Inferior parietal cortex (tissue), 1 donor: ENCODE measurements around the gene TBC1D22A.
"Not testable (repeated sequence)": the region's sequence is repeated elsewhere in the genome, so short reads cannot be mapped to it uniquely, and the experiment has no call there.

Experiments used
- DNase-seq: peaks from one replicate; pipeline ENCODE4 v3.0.0-alpha.2; 2016; ENCODE audit errors: extremely low spot score

The TBC1D22A gene

GRCh38 chr22:47124451-47124881 lies 362.0 kb downstream of the TBC1D22A start:
- DNase-seq: no peak

- DNase-seq: no peak
Observed at GRCh38 chr22:47124961-47125360, 362.5 kb downstream of the TBC1D22A start.

DNA sequence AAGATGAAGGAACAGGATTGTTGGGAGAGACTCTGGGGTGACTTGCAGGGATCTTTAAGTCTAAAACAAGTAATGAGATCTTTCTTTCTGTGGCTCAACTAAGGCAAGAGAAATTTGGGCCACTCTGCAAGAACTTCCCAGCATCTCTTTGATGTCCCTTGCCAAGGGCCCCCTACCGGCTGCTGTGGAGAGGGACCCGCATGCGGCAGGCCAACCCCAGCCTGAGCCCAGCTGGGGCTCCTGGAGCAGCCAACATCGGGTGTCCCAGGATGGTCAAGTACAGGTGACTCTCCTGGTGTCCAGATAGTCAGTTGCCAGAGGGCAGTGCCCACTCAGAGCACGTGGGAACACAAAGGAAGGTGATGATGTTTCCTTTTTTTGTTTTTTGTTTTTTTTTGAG lies 363.2 kb downstream of the TBC1D22A start:
- no peak for DNase-seq

DNA sequence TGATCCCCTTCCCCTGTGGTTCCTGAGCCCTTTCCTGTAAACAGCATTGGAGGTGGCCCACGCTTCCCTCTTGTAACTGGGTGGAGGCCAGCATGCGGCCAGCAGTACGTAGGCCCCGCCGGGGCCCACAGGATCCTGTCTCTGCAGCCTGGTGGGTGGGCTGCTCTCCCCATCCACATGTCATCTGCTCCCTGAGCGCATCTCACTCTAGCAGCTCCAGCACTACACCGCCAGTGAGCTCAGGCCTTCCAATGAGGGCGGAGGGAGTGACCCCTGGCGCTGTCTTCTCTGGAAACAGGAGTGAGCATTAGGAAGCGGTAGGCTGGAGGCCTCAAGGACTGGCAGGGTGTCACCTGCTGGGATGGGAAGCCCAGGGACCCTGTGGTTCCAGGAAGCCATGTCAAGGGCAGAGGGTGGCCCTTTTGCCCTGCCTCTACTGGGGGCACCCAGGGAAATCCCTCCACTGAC lies 363.9 kb downstream of the TBC1D22A start:
- DNase-seq: no peak

DNA sequence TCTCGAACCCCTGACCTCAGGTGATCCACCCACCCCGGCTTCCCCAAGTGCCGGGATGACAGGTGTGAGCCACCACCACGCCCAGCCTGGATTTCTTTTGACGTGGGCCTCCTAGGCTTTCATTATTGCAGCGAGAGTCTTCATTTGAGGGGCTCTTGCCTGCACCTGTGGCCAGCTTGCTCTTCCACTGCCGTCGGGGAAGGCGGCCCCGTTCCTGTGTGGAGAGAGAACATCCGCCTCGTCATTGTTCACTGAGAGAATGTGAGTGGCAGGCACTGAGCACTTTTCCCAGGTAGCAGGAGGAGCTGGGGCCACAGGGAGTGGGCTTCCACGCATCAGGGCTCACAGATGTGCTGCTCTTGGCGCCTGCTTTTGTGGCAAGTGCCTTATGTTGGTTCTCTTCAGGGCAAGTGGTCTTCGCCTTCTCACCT lies 365.0 kb downstream of the TBC1D22A start:
- DNase-seq: no peak

DNA sequence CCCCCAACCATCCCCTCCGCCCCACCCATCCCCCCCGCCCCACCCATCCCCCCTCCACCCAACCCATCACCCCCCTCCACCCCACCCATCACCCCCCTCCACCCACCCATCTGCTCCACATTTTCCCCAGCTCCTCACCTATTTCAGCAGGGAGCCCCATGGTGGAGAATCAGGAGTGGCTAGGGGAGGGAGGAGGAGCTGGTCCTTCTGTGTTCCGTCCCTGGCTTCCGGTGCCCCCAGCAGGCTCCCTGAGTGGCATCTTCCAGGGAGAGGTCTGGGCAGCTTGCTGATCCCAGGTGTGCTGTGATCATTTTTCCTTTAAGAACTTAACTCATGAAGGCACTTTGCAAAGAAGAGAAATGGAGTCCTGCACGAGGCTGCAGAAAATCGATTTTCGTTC lies 365.8 kb downstream of the TBC1D22A start:
- DNase-seq: no peak

DNA sequence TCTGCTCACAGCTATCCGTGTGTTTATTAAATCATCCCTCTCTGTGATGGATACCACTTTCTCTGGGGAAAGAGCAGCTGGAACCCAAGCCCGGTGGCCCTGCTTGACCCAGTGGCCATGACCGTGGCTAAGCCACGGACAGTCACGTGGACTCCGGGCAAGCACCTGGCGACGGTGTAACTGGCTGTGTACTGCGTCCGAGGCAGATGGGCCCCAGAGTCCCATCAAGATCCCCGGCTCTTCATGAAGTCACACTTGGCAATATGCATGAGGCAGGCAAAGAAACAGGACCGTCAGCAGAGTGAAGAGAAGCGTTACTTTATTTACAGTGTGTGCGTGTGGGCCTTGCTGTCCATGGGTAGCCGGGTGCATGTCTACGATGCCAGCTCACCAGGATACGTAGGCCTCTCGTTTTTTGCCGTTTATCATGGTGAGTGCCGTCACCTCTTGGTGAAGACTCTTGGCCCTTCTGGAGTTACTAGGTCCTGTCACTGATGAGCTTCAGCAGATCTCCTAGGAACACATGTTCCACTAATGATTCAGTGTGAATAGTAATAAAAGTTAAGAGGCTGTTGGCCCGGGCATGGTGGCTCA lies 366.3 kb downstream of the TBC1D22A start:
- DNase-seq: no peak

- DNase-seq: no peak
Observed at GRCh38 chr22:47129902-47130635, 367.6 kb downstream of the TBC1D22A start.

DNA sequence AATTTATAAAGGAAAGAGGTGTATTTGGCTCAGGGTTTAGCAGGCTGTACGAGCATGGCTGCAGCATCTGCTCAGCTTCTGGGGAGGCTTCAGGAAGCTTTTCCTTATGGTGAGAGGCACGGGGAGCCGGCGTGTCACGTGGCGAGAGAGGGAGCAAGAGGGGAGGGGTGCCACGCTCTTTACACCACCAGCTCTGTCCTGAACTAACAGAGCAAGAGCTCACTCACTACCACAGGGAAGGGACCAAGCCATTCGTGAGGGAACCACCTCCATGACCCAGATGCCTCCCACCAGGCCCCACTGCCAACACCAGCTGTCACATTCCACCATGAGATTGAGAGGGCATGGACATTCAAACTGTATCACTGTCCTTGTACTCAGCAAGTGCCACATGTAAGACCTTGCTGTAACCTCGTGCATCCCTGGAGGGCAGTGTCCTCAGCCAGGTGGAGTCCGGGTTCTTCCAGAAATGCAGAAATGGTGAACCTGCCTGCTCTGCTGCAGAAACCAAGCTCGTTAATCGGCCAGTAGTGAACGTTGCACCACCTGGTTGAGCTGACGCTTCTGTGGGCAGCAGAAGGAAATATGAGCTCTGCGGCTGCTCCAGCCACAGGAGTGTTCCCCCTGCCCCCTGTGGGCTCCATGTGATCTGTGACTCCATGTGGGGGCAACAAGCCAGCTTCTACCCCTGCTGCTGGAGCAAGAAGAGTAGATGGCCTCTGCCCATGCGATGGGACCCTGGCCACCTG lies 368.6 kb downstream of the TBC1D22A start:
- no peak for DNase-seq

DNA sequence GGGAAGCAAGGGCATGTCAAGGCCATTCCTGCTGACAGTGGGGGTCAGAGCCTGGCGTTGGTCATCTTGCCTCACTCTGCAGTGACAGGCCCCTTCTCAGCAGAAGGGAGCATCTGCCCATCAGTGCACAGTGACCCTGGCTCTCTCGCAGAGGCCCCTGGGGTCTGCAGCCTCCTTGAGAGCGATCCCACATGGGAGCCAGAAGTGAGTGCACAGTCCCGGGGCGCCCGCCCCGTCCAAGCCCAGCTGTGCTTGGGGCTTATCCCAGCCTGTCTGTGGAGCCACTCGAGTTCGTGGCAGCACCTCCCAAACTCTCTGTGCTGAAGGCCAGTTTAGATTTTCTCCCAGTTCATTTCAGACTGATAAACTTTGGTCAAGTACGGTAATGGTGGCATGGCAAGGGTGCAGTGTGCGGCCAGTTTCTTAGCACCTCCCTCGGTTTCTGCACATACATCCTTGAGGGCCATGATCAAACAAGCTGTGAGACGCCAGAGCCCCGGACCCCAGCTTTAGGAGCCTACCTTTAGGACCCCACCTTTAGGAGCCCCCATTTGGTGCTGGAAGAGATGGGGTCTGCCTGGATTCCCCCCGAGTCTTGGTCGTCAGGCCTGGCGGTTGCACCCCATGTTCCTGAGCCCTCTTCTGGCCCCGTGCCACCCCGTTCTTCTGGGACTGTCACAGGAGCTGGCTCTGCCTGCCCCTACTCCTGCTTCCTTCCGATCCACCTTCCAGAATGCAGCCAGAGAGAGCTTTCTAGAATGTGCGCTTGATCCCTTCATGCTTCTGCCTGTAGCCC lies 369.4 kb downstream of the TBC1D22A start:
- DNase-seq: no peak

- no peak for DNase-seq
Observed at GRCh38 chr22:47132428-47132825, 370.0 kb downstream of the TBC1D22A start.

DNA sequence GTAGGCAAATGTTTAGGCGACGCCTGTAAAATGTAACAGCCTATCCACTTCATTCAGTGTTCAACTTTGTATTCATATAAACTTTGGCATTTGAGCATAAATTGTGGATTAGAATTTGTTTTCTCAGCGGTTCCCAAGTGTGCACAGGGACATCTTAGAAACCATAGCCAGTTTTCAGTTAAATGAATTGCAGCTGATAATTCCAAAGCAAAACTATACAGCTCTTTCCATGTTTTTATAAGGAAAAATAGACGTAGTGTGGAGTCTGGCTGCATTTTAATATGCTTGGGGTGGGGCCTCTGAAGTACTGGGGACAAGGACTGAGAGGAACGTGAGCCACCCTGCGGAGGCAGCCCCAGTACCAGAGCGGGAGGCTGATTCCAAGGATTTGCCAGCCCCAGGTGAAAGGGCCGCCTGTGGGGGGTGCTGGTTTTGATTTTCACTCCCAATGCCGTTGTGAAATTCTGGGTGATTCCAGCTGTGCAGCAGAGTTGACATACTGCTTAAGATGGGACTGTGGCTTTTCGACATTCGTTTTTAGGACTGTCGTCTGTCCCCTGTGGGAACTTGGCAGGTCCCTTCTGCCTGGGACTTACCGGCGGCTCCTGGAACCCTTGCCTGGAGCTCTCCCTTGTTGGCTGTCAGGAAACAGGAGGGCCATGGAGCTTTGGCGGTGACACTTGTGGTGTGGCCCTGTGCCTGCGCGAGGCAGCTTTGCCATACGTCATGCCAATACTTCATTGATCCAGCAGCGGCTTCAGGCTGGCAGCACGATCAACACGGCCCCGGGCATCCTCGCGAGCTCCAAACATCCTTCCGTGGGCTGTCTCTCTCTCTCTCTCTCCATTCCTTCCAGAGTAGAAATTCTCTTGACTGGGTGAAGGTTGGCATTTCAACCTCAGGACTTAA lies 370.9 kb downstream of the TBC1D22A start:
- no peak for DNase-seq

GRCh38 chr22:47134222-47134621 lies 371.8 kb downstream of the TBC1D22A start:
- no peak for DNase-seq

DNA sequence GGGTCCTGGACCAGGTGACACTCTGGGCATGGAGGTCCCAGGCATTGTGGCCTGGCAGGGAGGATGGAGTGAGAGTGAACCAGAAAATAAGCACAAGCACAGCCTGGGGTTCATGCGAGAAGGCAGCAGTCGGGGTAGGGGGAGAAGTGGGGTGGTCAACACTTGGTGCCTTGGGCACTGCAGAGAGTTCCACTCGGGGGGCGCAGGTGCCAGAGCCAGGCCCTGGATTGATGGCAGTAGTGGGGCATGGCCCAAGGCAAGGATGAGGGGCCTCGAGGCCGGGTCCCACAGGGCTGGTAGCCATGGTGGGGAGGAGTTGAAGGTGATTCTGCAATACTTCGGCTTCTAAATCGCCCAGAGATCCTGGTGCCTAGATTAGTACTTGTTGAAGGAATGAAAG lies 372.9 kb downstream of the TBC1D22A start:
- no peak for DNase-seq

DNA sequence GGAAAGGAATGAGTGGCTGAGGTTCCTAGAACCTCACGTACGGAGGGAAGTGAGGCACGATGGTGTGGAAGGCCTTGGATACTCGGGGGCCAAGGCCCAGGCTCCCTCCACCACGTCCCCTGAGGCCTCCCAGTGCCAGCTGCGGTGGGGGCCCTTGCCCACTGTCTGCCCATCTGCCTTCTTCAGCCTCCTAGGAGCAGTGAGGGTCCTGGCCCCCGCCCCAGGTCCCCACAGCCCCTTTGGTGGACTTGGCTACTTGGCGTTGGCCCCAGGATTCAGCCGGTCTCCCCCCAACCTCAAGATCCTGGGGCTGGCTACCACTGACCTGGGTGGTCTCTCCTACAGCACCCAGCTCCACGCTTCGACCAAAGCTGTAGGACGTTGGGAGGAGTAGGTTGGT lies 373.6 kb downstream of the TBC1D22A start:
- no peak for DNase-seq

DNA sequence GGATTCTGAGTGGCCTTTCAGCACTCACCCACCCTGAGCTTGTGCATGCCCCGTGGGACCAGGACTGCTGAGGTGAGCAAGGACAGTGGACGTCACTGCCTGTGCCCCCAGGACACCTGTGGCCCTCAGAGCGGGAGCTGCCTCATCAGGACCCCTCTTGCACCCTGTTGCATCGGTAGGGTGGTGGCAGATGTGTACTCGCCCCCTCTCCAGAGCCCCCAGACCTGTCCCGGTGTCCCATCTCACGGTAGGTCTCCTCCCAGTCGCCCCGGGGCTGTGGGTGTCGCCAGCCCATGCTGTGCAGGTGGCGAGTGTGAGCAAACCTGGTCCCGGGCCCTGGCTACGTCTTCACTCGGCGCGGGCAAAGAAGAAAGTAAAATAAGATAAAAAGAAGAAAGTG lies 374.2 kb downstream of the TBC1D22A start:
- DNase-seq: no peak

- no peak for DNase-seq
Observed at GRCh38 chr22:47139013-47139789, 376.8 kb downstream of the TBC1D22A start.

DNA sequence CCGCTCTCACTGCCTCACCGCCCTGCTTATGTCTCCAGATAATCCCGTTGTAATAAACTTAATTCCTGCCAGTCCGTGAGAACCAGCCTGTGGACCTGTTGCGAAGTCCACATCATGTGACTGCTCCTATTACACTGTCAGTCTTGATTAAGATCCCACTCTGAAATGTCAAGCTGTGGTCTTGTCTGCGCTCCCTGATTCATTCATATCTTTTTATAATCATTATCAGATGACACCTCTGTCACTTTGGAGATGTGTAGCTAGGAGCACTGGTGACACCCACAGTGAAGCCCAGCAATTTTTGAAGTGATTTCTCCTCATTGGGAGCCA lies 377.3 kb downstream of the TBC1D22A start:
- no peak for DNase-seq

- DNase-seq: not testable (repeated sequence)
Observed at GRCh38 chr22:47140975-47141374, 378.5 kb downstream of the TBC1D22A start.

- no peak for DNase-seq
Observed at GRCh38 chr22:47142427-47143046, 380.1 kb downstream of the TBC1D22A start.
